Panc1 (cell line): ENCODE data around the gene IKBIP.

Experiments
- CTCF ChIP-seq: fragments of 450-650 bp; IDR thresholded peaks from 2 replicates; pipeline ENCODE4 v1.5.1; 2017; ENCODE audit warnings: mild to moderate bottlenecking
- POLR2AphosphoS5 ChIP-seq: IDR thresholded peaks from 2 replicates; pipeline ENCODE4 v1.6.1; 2012; ENCODE audit warnings: mild to moderate bottlenecking, low read depth, low read length, moderate library complexity
- REST ChIP-seq, 2 experiments: IDR thresholded peaks; 2 replicates each; pipeline ENCODE4 v1.6.1; 2011 to 2012; ENCODE audit warnings: low read depth in 2 of 2, control low read depth in 1 of 2, low read length in 1 of 2, mild to moderate bottlenecking in 1 of 2, moderate library complexity in 1 of 2; ENCODE audit not compliant: insufficient read depth in 1 of 2
- SIN3A ChIP-seq: IDR thresholded peaks from 2 replicates; pipeline ENCODE4 v1.6.1; 2012; ENCODE audit warnings: low read depth, mild to moderate bottlenecking, low read length, moderate library complexity, borderline replicate concordance; ENCODE audit not compliant: insufficient read depth

- TF ChIP-seq CTCF (no peak), REST (IDR thresholded peaks at IDR 0.05; ENCODE audit: insufficient read depth in 1 of 2, low read depth in 2 of 2, low read length in 1 of 2) (no peak), POLR2AphosphoS5 (no peak), SIN3A (no peak)
Measured at GRCh38 chr12:98606359-98606988, 38.1 kb downstream of the IKBIP start.
